Measurements from ENCODE around the gene GABRB2.

GRCh38 chr5:161549106-161549505, 2.6 kb upstream of the GABRB2 start:
- TF ChIP-seq TAF1 (IDR thresholded peaks at IDR 0.05; ENCODE audit: borderline replicate concordance, insufficient read depth, low read length) (no peak), SIN3A (IDR thresholded peaks at IDR 0.05; ENCODE audit: borderline replicate concordance, insufficient read depth, low read length) (no peak), REST (IDR thresholded peaks at IDR 0.05; ENCODE audit: insufficient read depth in 1 of 2, low read depth in 2 of 2, low read length in 2 of 2) (no peak), POLR2AphosphoS5 (IDR thresholded peaks at IDR 0.05; ENCODE audit: low read depth, low read length) (no peak), FOXP2 (optimal IDR thresholded peaks at IDR 0.05; ENCODE audit: borderline replicate concordance, extremely low read depth, extremely low read length, insufficient read depth) (no peak)

Measured in PFSK-1 (cell line).